Cardiac ventricle fibroblast (primary cell): Measurements from ENCODE around the gene TMEM161A. TPM values are rescaled to one million over a fixed set of nuclear protein-coding genes. Genes with fewer than 3 reads are reported as not detected.

Experiments used
- total RNA-seq: library from RNA; depleted of rRNA; stranded (reverse); fragments of >200 nt; gene quantifications from 2 replicates; pipeline ENCODE4 v1.2.3, GENCODE V29; 2015

TMEM161A gene
- 26.7 and 31.2 TPM in 2 replicates for total RNA-seq

GRCh38 chr19:19138109-19138981 lies at the start of gene TMEM161A:
TSS of gene TMEM161A (minus strand) at chr19:19138478. CDS start at chr19:19138428, 50 bp downstream.

DNA sequence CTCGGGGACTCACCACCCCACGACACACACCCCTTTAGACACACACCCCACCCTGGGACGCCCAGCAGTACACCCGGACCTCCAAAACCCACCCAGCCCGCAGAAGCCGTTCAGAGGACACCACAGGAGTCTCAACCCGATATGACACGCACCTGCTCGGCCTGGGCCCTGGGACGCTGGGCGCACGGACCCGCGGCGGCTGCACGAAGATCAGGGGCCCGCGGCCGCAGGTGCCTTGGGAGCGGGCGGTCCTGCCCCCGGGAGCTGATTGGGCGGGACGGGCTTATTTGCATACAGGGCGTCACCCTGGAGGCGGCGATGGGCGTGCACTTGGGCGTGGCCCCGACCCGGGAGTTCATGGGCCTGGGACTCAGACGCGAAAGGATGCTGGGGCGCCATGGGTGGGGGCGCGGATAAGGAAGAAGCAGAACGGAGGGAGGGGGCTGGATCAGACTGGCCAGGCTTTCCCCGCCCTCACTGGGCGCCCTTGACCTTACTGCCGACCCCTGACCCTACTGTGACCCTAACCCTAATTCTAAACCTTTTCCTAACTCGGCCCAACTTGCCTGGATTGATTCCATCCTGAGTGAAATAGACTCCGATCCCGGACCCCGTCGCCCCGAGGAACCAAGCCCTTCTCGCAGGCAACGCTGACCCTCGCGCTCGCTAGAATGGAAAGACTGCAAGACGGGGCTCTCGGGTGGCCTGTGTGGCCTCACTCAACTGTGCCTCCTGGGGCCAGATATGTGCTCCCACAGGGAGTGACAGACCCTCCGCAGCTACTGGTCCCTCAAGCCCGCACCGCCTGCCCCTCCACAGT lies 32.0 kb upstream of the TMEM161A start, which contains the start of gene MEF2B:
Gene MEF2B, minus strand, starts transcription at position 211 of the 820 bp plus-strand sequence. CDS start 19,528 bp downstream, outside the sequence.

Other genes starting within 250 kb of the TMEM161A start
- 0.56 and 2.1 TPM in 2 replicates for gene CERS1, start 242.3 kb downstream of the TMEM161A start, total RNA-seq
- 184 and 216 TPM in 2 replicates for gene COPE, start 219.1 kb downstream of the TMEM161A start, total RNA-seq
- 85.2 TPM in 2 replicates for gene DDX49, start 218.8 kb downstream of the TMEM161A start, total RNA-seq
- gene HOMER3, start 197.3 kb downstream of the TMEM161A start, total RNA-seq = 63.0 and 63.7 TPM in 2 replicates
- gene SUGP2, start 105.0 kb downstream of the TMEM161A start, total RNA-seq = 13.8 and 19.7 TPM in 2 replicates
- 22.7 and 23.2 TPM in 2 replicates for gene ARMC6, start 104.9 kb downstream of the TMEM161A start, total RNA-seq
- 6.2 and 8.1 TPM in 2 replicates for gene SLC25A42, start 74.5 kb downstream of the TMEM161A start, total RNA-seq
- 0.19 TPM in 1 of 2 replicates, not detected in the other for gene MEF2B, start 31.8 kb upstream of the TMEM161A start, total RNA-seq
- gene BORCS8, start 53.7 kb upstream of the TMEM161A start, total RNA-seq = 6.3 and 7.2 TPM in 2 replicates
- 54.1 and 68.8 TPM in 2 replicates for gene RFXANK, start 53.8 kb upstream of the TMEM161A start, total RNA-seq
- gene NR2C2AP, start 64.9 kb upstream of the TMEM161A start, total RNA-seq = 6.4 and 9.1 TPM in 2 replicates
- gene NCAN, start 73.5 kb upstream of the TMEM161A start, total RNA-seq = not detected in 2 replicates
- 1.1 and 4.5 TPM in 2 replicates for gene TM6SF2, start 134.8 kb upstream of the TMEM161A start, total RNA-seq
- gene SUGP1, start 182.0 kb upstream of the TMEM161A start, total RNA-seq = 23.2 and 29.7 TPM in 2 replicates
- 20.3 and 25.9 TPM in 2 replicates for gene MAU2, start 182.4 kb upstream of the TMEM161A start, total RNA-seq